Measurements from ENCODE around the gene RUNX1.

RUNX1 gene

DNA sequence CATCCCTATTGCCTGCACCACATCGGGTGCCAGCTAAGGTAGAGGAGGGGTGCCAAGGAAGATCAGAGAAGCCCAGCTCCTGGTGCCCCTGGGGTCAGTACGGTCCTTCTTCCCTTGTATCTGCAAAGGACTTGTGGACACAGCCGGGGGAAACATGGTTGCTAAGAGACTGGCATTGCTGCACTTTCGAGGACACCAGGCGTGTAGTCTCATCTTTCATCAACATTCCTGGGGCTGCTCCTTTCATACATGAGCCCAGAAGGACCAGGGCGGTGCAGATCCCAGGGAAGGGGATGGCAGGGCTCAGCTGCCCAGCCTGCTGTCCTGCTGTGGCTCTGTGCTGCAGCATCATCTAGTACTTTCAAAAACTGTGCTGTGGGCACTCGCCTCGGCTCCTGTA, 61.0 kb downstream of the RUNX1 start:
- H3K4me3 ChIP-seq (ENCODE audit: control insufficient read depth, low read depth, low read length) = no peak overlapping the region
- no peak for DNase-seq (ENCODE audit: low read depth)
- TF ChIP-seq CTCF (IDR thresholded peaks at IDR 0.05; ENCODE audit: control insufficient read depth, insufficient read depth, low read depth, low read length, missing control alignments) = no peak

GRCh38 chr21:34987501-34988072, 61.5 kb downstream of the RUNX1 start:
- DNase-seq (ENCODE audit: low read depth) = no peak
- TF ChIP-seq CTCF (IDR thresholded peaks at IDR 0.05; ENCODE audit: control insufficient read depth, insufficient read depth, low read depth, low read length, missing control alignments) = no peak
- H3K4me3 ChIP-seq (ENCODE audit: control insufficient read depth, low read depth, low read length) = no peak overlapping the region

DNA sequence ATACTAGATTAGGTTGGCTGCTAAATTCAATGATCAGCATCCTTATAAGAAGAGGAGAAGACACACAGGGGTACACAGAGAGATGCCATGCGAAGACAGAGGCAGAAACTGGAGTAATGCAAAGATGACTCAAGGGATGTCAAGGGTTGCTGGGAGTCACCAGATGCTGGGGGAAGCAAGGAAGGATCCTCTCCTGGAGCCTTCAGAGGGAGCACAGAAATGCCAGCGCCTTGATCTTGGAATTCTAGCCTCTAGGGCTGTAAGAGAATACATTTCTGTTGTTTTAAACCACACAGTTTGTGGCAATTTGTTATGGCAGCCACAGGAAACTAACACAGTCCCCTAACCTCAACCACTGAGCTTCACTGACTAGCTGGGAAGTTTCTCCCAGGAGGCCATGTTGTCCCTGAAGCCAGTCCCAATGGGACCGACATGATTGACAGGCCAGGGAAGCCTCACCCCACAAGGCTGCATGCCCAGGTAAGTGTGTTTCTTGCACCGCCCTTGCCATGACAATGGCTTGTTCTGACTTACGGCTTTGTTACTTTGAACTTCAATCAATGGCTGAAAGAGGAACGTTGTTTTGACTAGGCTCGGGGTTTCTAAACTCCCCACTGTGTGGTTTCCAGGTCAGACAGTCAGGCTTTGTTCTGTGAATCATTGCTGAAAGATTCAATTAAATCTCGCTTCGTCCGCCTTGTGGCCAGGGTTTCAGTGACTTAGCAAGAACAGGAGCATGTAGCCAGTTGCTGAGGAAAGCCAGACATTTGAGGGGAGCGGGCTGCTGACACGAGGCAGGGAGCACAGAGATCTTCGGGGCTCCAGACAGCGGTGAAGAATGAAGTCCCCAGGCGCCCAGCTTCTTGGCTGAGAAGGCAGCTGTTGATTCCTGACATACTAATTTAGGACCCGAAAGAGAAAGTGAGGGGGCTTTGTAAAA, 62.3 kb downstream of the RUNX1 start:
- peak; percentile 57 for DNase-seq (ENCODE audit: low read depth)
- TF ChIP-seq CTCF (IDR thresholded peaks at IDR 0.05; ENCODE audit: control insufficient read depth, insufficient read depth, low read depth, low read length, missing control alignments) = peak; percentile 26
- no peak overlapping the region for H3K4me3 ChIP-seq (ENCODE audit: control insufficient read depth, low read depth, low read length)

DNA sequence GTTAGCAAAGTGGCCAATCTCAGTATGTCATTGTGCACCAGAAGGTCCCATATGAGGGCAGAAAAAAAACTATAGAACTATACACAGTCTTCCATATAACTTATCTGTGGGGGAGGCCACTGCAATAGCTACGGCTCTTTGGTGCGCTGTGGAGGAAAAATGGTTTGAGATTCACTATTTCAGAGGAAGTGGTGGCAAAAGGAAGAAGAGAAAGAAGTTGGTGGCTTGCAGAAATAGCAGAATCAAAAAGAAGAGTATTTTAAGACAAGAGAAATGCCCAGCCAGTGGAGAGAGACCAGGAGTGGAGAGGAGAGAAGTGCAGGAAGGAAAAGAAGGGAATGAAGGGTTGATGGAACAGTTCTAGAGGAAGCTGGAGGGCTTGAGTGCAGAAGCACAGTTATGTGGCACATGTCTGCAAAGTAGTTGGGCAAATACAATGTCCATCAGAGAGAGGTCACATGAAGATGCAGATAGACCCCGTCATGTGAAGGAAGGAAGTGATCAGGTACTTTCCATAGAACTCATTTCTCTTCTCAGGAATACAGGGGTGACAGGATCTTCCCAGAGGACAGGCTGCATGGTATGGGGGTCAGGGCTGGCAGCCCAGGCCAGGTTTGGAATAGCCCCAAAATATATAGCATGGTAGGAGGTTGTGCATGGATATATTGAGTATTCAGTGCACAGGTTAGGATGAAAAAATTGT, 64.6 kb downstream of the RUNX1 start:
- no peak overlapping the region for H3K4me3 ChIP-seq (ENCODE audit: control insufficient read depth, low read depth, low read length)
- no peak for DNase-seq (ENCODE audit: low read depth)
- no peak for TF ChIP-seq CTCF (IDR thresholded peaks at IDR 0.05; ENCODE audit: control insufficient read depth, insufficient read depth, low read depth, low read length, missing control alignments)

DNA sequence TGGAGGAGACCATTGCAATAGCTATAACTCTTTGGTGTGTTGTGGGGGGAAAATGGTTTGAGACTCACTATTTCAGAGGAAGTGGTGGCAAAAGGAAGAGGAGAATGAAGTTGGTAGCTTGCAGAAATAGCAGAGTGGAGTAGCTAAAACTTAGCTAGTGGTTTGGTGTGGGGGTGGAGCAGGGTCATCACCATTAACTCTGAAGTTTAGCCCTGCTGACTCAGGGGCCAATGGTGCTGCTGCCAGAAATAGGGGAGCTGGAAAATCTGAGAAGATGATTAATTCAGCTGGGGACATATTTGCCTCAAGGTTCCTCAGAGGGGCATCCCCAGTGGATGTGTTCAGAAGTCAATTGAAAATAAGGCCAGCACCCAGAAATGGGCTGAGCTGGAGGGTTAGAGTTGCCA, 65.4 kb downstream of the RUNX1 start:
- no peak for TF ChIP-seq CTCF (IDR thresholded peaks at IDR 0.05; ENCODE audit: control insufficient read depth, insufficient read depth, low read depth, low read length, missing control alignments)
- DNase-seq (ENCODE audit: low read depth) = no peak
- H3K4me3 ChIP-seq (ENCODE audit: control insufficient read depth, low read depth, low read length) = no peak overlapping the region

DNA sequence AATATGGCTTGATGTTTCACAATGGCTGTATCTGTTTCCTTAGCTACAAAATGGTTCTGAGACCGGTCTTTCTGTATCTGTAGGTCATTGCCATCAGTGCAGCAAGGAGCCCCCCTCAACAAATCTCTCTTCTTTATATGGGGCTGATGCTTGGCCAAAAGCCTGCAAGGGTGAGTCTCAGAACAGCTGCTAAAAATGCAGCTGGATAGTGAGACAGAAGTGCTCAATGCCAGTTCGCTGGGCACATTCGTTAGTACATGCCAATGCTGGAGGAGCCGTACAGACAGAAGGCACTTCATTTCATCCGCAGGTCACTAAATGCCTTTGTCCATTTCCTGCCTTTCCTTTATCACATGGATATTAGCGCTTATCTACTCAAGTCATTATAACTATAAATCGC, 67.3 kb downstream of the RUNX1 start:
- no peak for DNase-seq (ENCODE audit: low read depth)
- no peak overlapping the region for H3K4me3 ChIP-seq (ENCODE audit: control insufficient read depth, low read depth, low read length)
- no peak for TF ChIP-seq CTCF (IDR thresholded peaks at IDR 0.05; ENCODE audit: control insufficient read depth, insufficient read depth, low read depth, low read length, missing control alignments)

Measured in AG09309 (cell line).